ENCODE measurements around the gene SHANK3. TPM values are rescaled to one million over a fixed set of nuclear protein-coding genes. Genes with fewer than 3 reads are reported as not detected.

SHANK3 gene
- total and polyA plus RNA-seq, 4 donors: 1.1 to 10.0 (median 5.8) TPM

DNA sequence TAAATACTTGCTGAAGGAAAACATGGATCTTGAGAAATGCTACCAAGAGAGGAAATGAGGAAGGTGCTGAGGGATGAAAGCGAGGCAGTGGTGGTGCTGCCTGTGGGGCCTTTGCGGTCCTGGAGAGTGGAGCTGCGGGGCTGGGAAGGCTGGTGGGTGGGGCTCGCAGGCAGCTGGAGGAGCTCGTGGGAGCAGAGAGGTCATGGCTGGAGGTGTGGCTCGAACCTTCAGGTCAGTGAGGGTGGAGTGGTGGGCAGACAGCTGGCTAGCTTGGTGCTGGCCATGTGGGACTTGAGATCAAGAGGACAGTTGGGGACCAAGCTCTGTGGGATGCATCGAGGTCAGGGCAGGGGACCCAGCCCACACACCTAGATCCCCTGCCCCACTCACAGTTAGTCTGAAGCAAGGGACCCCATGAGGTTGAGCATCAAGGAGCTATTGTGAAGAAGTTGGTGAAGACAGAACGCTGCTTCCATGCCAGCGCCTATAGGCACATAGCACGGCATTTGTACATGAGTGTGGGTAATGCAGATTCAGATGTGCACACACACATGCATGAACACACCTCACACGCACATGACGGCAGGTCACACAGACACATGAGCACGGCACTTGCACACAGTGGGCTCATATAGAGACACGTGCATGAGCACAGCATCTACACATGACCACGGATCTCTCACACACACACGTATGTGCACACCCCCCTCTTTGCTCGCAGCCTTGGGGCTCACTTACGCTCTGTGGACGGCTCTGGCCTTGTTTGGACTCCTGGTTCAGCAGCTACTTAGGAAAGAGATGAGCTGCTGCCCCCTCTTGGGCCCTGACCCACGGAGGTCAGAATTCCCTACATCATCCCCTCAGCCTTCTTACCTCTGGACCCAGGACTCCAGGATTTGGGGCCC is 30.4 kb downstream of the SHANK3 start (continued):
- TF ChIP-seq RXRA (IDR thresholded peaks at IDR 0.05): no peak
- TF ChIP-seq TAF1 (conservative IDR thresholded peaks at IDR 0.05): no peak
- TF ChIP-seq JUND (IDR thresholded peaks at IDR 0.05): no peak
- TF ChIP-seq HNF4A (conservative IDR thresholded peaks at IDR 0.05): no peak
- no peak for TF ChIP-seq SP1 (IDR thresholded peaks at IDR 0.05)
- no peak for TF ChIP-seq FOXA2 (IDR thresholded peaks at IDR 0.05)

DNA sequence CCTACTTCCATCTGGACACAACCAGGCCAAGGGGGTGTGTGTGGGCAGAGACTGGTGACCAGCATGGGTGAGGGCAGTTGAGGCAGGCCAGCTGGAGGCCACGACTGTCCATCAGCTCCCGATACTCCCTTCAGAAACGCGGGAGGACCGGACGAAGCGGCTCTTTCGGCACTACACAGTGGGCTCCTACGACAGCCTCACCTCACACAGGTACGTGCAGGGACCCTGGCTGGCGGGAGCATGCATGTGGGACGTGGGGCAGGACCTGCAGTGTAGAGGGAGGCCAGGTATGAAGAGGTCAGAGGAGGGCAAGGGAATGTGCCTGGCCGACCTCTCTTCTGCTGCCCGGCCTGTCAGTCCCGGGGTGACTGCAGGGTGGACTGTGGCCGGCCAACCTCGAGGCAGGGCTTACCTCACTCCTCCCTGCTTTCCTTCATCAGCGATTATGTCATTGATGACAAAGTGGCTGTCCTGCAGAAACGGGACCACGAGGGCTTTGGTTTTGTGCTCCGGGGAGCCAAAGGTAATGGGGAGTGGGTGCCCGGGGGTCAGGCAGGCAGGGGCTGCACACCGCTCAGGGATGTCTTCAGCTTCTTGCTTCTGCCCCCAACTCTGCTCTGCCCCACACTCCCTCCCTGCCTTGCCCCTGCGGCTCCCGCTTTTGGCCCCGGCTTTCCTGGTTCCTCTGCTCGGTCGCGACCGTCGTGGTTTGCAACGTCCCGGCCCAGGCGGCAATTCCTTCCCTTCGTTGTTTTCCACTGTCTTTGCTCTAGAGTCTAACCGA is 31.3 kb downstream of the SHANK3 start:
- H3K9ac ChIP-seq (ENCODE audit: low read depth in 1 of 2, low read length in 2 of 2): no peak overlapping the region
- no peak overlapping the region for H3K4me3 ChIP-seq (ENCODE audit: low read depth in 1 of 3, low read length in 3 of 3)
- TF ChIP-seq, protein P1, sequence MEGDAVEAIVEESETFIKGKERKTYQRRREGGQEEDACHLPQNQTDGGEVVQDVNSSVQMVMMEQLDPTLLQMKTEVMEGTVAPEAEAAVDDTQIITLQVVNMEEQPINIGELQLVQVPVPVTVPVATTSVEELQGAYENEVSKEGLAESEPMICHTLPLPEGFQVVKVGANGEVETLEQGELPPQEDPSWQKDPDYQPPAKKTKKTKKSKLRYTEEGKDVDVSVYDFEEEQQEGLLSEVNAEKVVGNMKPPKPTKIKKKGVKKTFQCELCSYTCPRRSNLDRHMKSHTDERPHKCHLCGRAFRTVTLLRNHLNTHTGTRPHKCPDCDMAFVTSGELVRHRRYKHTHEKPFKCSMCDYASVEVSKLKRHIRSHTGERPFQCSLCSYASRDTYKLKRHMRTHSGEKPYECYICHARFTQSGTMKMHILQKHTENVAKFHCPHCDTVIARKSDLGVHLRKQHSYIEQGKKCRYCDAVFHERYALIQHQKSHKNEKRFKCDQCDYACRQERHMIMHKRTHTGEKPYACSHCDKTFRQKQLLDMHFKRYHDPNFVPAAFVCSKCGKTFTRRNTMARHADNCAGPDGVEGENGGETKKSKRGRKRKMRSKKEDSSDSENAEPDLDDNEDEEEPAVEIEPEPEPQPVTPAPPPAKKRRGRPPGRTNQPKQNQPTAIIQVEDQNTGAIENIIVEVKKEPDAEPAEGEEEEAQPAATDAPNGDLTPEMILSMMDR (IDR thresholded peaks at IDR 0.05; ENCODE audit: low read depth, low read length, missing input control): no peak
- TF ChIP-seq RAD21 (IDR thresholded peaks at IDR 0.05) (no peak), YY1 (IDR thresholded peaks at IDR 0.05) (no peak), FOXA1 (IDR thresholded peaks at IDR 0.05) (no peak), NR2F2 (IDR thresholded peaks at IDR 0.05) (no peak), TAF1 (conservative IDR thresholded peaks at IDR 0.05) (no peak), EGR1 (IDR thresholded peaks at IDR 0.05; ENCODE audit: low read depth in 2 of 2) (no peak), SP1 (IDR thresholded peaks at IDR 0.05) (peak; percentile 13), JUND (IDR thresholded peaks at IDR 0.05) (no peak), FOXA2 (IDR thresholded peaks at IDR 0.05) (no peak), HNF4G (IDR thresholded peaks at IDR 0.05) (no peak), HNF4A (conservative IDR thresholded peaks at IDR 0.05) (peak; percentile 10 to 40), GABPA (IDR thresholded peaks at IDR 0.05 in 1 of 2, conservative IDR thresholded peaks at IDR 0.05 in 1 of 2) (no peak), RXRA (IDR thresholded peaks at IDR 0.05) (peak; percentile 16 to 44)
- TF ChIP-seq, protein P2, sequence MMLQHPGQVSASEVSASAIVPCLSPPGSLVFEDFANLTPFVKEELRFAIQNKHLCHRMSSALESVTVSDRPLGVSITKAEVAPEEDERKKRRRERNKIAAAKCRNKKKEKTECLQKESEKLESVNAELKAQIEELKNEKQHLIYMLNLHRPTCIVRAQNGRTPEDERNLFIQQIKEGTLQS (IDR thresholded peaks at IDR 0.05): no peak
- TF ChIP-seq, protein P3, sequence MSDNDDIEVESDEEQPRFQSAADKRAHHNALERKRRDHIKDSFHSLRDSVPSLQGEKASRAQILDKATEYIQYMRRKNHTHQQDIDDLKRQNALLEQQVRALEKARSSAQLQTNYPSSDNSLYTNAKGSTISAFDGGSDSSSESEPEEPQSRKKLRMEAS (IDR thresholded peaks at IDR 0.05): no peak
- TF ChIP-seq, protein P4, sequence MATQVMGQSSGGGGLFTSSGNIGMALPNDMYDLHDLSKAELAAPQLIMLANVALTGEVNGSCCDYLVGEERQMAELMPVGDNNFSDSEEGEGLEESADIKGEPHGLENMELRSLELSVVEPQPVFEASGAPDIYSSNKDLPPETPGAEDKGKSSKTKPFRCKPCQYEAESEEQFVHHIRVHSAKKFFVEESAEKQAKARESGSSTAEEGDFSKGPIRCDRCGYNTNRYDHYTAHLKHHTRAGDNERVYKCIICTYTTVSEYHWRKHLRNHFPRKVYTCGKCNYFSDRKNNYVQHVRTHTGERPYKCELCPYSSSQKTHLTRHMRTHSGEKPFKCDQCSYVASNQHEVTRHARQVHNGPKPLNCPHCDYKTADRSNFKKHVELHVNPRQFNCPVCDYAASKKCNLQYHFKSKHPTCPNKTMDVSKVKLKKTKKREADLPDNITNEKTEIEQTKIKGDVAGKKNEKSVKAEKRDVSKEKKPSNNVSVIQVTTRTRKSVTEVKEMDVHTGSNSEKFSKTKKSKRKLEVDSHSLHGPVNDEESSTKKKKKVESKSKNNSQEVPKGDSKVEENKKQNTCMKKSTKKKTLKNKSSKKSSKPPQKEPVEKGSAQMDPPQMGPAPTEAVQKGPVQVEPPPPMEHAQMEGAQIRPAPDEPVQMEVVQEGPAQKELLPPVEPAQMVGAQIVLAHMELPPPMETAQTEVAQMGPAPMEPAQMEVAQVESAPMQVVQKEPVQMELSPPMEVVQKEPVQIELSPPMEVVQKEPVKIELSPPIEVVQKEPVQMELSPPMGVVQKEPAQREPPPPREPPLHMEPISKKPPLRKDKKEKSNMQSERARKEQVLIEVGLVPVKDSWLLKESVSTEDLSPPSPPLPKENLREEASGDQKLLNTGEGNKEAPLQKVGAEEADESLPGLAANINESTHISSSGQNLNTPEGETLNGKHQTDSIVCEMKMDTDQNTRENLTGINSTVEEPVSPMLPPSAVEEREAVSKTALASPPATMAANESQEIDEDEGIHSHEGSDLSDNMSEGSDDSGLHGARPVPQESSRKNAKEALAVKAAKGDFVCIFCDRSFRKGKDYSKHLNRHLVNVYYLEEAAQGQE (IDR thresholded peaks at IDR 0.05): no peak
- TF ChIP-seq, protein P5, sequence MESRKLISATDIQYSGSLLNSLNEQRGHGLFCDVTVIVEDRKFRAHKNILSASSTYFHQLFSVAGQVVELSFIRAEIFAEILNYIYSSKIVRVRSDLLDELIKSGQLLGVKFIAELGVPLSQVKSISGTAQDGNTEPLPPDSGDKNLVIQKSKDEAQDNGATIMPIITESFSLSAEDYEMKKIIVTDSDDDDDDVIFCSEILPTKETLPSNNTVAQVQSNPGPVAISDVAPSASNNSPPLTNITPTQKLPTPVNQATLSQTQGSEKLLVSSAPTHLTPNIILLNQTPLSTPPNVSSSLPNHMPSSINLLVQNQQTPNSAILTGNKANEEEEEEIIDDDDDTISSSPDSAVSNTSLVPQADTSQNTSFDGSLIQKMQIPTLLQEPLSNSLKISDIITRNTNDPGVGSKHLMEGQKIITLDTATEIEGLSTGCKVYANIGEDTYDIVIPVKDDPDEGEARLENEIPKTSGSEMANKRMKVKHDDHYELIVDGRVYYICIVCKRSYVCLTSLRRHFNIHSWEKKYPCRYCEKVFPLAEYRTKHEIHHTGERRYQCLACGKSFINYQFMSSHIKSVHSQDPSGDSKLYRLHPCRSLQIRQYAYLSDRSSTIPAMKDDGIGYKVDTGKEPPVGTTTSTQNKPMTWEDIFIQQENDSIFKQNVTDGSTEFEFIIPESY (IDR thresholded peaks at IDR 0.05): no peak
- no peak for DNase-seq (ENCODE audit: low spot score)
- H3K4me1 ChIP-seq (ENCODE audit: control insufficient read depth in 4 of 4, insufficient read depth in 4 of 4, low read length in 3 of 4): peaks cover 14 to 58% (median 42%) of the 10 kb centered on the region in 4 donors
- 75% methylated on average over 36 of the region's 36 CpGs for WGBS
- no peaks in the 10 kb centered on the region for H3K9me3 ChIP-seq (ENCODE audit: control insufficient read depth in 4 of 4, low read length in 3 of 4)
- no peaks in the 10 kb centered on the region for H3K27me3 ChIP-seq (ENCODE audit: control insufficient read depth in 4 of 4, insufficient read depth in 4 of 4, low read length in 3 of 4)
- peak overlapping the region in 1 of 2 donors; percentile 2 for H3K27ac ChIP-seq (ENCODE audit: low read depth in 1 of 2, low read length in 2 of 2)
- H3K36me3 ChIP-seq (ENCODE audit: control insufficient read depth in 4 of 4, insufficient read depth in 3 of 4, low read depth in 1 of 4, low read length in 3 of 4): peaks cover 0 to 15% (median 7%) of the 10 kb centered on the region in 4 donors

Measured in liver (tissue), 9 donors.